Trophoblast cell (in vitro differentiated cells and primary cell): ENCODE results near the gene MTMR6.

ENCODE experiments used
- DNase-seq, 2 donors: peaks; one replicate each; pipeline ENCODE4 v3.0.0-alpha.2; 2016
- H2AFZ ChIP-seq: 2 replicates; pipeline ENCODE4 v1.6.1; 2013; ENCODE audit warnings: low read length, moderate library complexity, mild to moderate bottlenecking; ENCODE audit not compliant: insufficient read depth, poor library complexity
- H2AK5ac ChIP-seq: 2 replicates; pipeline ENCODE4 v1.6.1; 2013; ENCODE audit warnings: mild to moderate bottlenecking, low read length
- H2BK120ac ChIP-seq: 2 replicates; pipeline ENCODE4 v1.6.1; 2013; ENCODE audit warnings: low read length, mild to moderate bottlenecking, moderate library complexity; ENCODE audit not compliant: insufficient read depth, poor library complexity
- H2BK12ac ChIP-seq: 2 replicates; pipeline ENCODE4 v1.6.1; 2013; ENCODE audit warnings: mild to moderate bottlenecking, low read length, moderate library complexity
- H2BK5ac ChIP-seq: 2 replicates; pipeline ENCODE4 v1.6.1; 2013; ENCODE audit warnings: low read length, low read depth, moderate library complexity, mild to moderate bottlenecking; ENCODE audit not compliant: poor library complexity
- H3K14ac ChIP-seq: 2 replicates; pipeline ENCODE4 v1.6.1; 2013; ENCODE audit warnings: mild to moderate bottlenecking, low read length
- H3K18ac ChIP-seq: 2 replicates; pipeline ENCODE4 v1.6.1; 2013; ENCODE audit warnings: mild to moderate bottlenecking, low read length
- H3K23ac ChIP-seq: 2 replicates; pipeline ENCODE4 v1.6.1; 2013; ENCODE audit warnings: low read length
- H3K27ac ChIP-seq: 2 replicates; pipeline ENCODE4 v1.5.1; 2013; ENCODE audit warnings: low read depth, mild to moderate bottlenecking, inconsistent platforms, low read length, moderate library complexity
- H3K27me3 ChIP-seq: 2 replicates; pipeline ENCODE4 v1.6.1; 2013; ENCODE audit warnings: inconsistent platforms, mild to moderate bottlenecking, low read length, moderate library complexity; ENCODE audit not compliant: insufficient read depth
- H3K36me3 ChIP-seq, 2 experiments: 1 replicate in 1 of 2; 2 replicates in 1 of 2; pipeline ENCODE4 v1.6.1; 2013; ENCODE audit warnings: low read length in 2 of 2, mild to moderate bottlenecking in 2 of 2, moderate library complexity in 1 of 2; ENCODE audit not compliant: insufficient read depth in 2 of 2, control insufficient read depth in 1 of 2
- H3K4ac ChIP-seq: 2 replicates; pipeline ENCODE4 v1.6.1; 2013; ENCODE audit warnings: low read depth, mild to moderate bottlenecking, low read length, moderate library complexity
- H3K4me1 ChIP-seq, 2 experiments: 1 replicate in 1 of 2; 2 replicates in 1 of 2; pipeline ENCODE4 v1.6.1; 2013; ENCODE audit warnings: low read length in 2 of 2, mild to moderate bottlenecking in 2 of 2, moderate library complexity in 1 of 2; ENCODE audit not compliant: insufficient read depth in 2 of 2, control insufficient read depth in 1 of 2
- H3K4me2 ChIP-seq: 2 replicates; pipeline ENCODE4 v1.6.1; 2013; ENCODE audit warnings: inconsistent platforms, mild to moderate bottlenecking, low read length, moderate library complexity
- H3K4me3 ChIP-seq: 2 replicates; pipeline ENCODE4 v1.5.1; 2013; ENCODE audit warnings: mild to moderate bottlenecking, low read depth, low read length, inconsistent platforms
- H3K79me1 ChIP-seq: one replicate; pipeline ENCODE4 v1.6.1; 2013; ENCODE audit warnings: low read length
- H3K79me2 ChIP-seq: 2 replicates; pipeline ENCODE4 v1.6.1; 2013; ENCODE audit warnings: low read length, mild to moderate bottlenecking; ENCODE audit not compliant: control insufficient read depth, insufficient read depth, poor library complexity
- H3K9ac ChIP-seq: 2 replicates; pipeline ENCODE4 v1.6.1; 2013; ENCODE audit warnings: mild to moderate bottlenecking, low read length
- H3K9me3 ChIP-seq: 2 replicates; pipeline ENCODE4 v1.6.1; 2013; ENCODE audit warnings: low read depth, mild to moderate bottlenecking, control low read depth, inconsistent platforms, low read length; ENCODE audit not compliant: insufficient read depth
- H4K12ac ChIP-seq: 2 replicates; pipeline ENCODE4 v1.6.1; 2013; ENCODE audit warnings: low read depth, mild to moderate bottlenecking, low read length, moderate library complexity
- H4K8ac ChIP-seq: 2 replicates; pipeline ENCODE4 v1.6.1; 2013; ENCODE audit warnings: low read depth, mild to moderate bottlenecking, low read length, moderate library complexity
- H4K91ac ChIP-seq: one replicate; pipeline ENCODE4 v1.6.1; 2013; ENCODE audit warnings: low read depth, mild to moderate bottlenecking, low read length, moderate library complexity
- WGBS: extraction: QIAGEN DNeasy Blood & Tissue Kit; methylation state at CpG from one replicate; pipeline ENCODE4 v1.1.7; 2013; ENCODE audit warnings: missing lambda C conversion rate; ENCODE audit not compliant: insufficient read length, insufficient coverage; ENCODE audit errors: extremely low coverage; 5-methylcytosine and 5-hydroxymethylcytosine counted together

The MTMR6 gene

GRCh38 chr13:25295701-25296100, 8.4 kb upstream of the MTMR6 start:
- H3K4me3 ChIP-seq, result no peak overlapping the region
- no peak overlapping the region for H3K18ac ChIP-seq
- no peaks in the 10 kb centered on the region for H3K36me3 ChIP-seq
- no peak overlapping the region for H4K8ac ChIP-seq
- no peaks in the 10 kb centered on the region for H3K79me2 ChIP-seq
- no peak overlapping the region for H3K23ac ChIP-seq
- no peaks in the 10 kb centered on the region for H3K9me3 ChIP-seq
- H3K27ac ChIP-seq, result no peak overlapping the region
- H3K14ac ChIP-seq, result no peak overlapping the region
- H3K4me1 ChIP-seq, result no peaks in the 10 kb centered on the region
- no peak overlapping the region for H3K4me2 ChIP-seq
- no peak overlapping the region for H2AFZ ChIP-seq
- H3K4ac ChIP-seq, result no peak overlapping the region
- H3K9ac ChIP-seq, result no peak overlapping the region
- no peak overlapping the region for H2BK12ac ChIP-seq
- H2BK120ac ChIP-seq, result no peak overlapping the region
- WGBS, result no CpG with 5 or more reads among the region's 3 CpGs
- no peaks in the 10 kb centered on the region for H3K79me1 ChIP-seq
- H3K27me3 ChIP-seq, result no peaks in the 10 kb centered on the region
- no peak overlapping the region for H4K91ac ChIP-seq
- DNase-seq, result no peak
- H4K12ac ChIP-seq, result no peak overlapping the region
- H2BK5ac ChIP-seq, result no peak overlapping the region
- no peak overlapping the region for H2AK5ac ChIP-seq

GRCh38 chr13:25295228-25295627, 7.9 kb upstream of the MTMR6 start:
- H2BK12ac ChIP-seq, result no peak overlapping the region
- H3K79me1 ChIP-seq, result no peaks in the 10 kb centered on the region
- H3K9me3 ChIP-seq, result no peaks in the 10 kb centered on the region
- no peak overlapping the region for H4K8ac ChIP-seq
- H3K9ac ChIP-seq, result no peak overlapping the region
- H3K27me3 ChIP-seq, result no peaks in the 10 kb centered on the region
- no peak overlapping the region for H3K23ac ChIP-seq
- no peak for DNase-seq
- no peaks in the 10 kb centered on the region for H3K79me2 ChIP-seq
- H3K27ac ChIP-seq, result no peak overlapping the region
- H3K36me3 ChIP-seq, result no peaks in the 10 kb centered on the region
- WGBS, result no CpG with 5 or more reads among the region's 3 CpGs
- H3K4me1 ChIP-seq, result no peaks in the 10 kb centered on the region
- H4K91ac ChIP-seq, result no peak overlapping the region
- H2BK5ac ChIP-seq, result no peak overlapping the region
- H4K12ac ChIP-seq, result no peak overlapping the region
- no peak overlapping the region for H3K14ac ChIP-seq
- no peak overlapping the region for H2AFZ ChIP-seq
- H3K4me3 ChIP-seq, result no peak overlapping the region
- H2BK120ac ChIP-seq, result no peak overlapping the region
- no peak overlapping the region for H2AK5ac ChIP-seq
- no peak overlapping the region for H3K4me2 ChIP-seq
- H3K4ac ChIP-seq, result no peak overlapping the region
- H3K18ac ChIP-seq, result no peak overlapping the region

GRCh38 chr13:25292301-25292700, 5.0 kb upstream of the MTMR6 start:
- Histone ChIP-seq H2AFZ (no peak overlapping the region), H2BK5ac (no peak overlapping the region), H2AK5ac (no peak overlapping the region), H3K79me2 (no peaks in the 10 kb centered on the region), H3K79me1 (no peaks in the 10 kb centered on the region), H2BK12ac (no peak overlapping the region), H3K36me3 (no peaks in the 10 kb centered on the region), H3K27ac (no peak overlapping the region), H3K4me2 (no peak overlapping the region), H3K18ac (no peak overlapping the region), H4K8ac (no peak overlapping the region), H3K4me1 (no peaks in the 10 kb centered on the region), H3K14ac (no peak overlapping the region), H3K4ac (no peak overlapping the region), H3K9me3 (no peaks in the 10 kb centered on the region), H3K27me3 (no peaks in the 10 kb centered on the region), H3K9ac (no peak overlapping the region), H4K91ac (no peak overlapping the region), H2BK120ac (no peak overlapping the region), H4K12ac (no peak overlapping the region), H3K23ac (no peak overlapping the region), H3K4me3 (no peak overlapping the region)
- no CpG with 5 or more reads among the region's 1 CpG for WGBS
- no peak for DNase-seq

DNA sequence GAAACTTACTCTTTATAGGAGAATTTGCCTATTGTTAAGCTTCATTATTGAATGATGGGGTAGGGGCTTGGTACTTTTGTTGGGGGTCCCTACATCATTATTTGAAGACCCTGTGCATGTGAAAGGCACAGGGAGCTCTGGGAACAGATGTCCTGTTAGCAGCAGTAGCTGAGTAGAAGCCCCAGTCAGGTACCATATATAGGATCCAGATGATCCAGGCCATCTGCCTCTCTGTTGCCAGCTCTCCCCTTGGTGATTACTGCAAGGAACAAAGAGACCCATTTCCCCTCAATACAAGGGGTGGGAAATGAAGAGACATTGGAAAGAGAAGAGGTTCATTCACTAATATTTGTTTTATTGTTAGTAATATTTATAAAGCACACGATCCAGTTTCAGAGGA, 4.4 kb upstream of the MTMR6 start:
- no peaks in the 10 kb centered on the region for H3K36me3 ChIP-seq
- no peak overlapping the region for H3K4me2 ChIP-seq
- no peak overlapping the region for H2AFZ ChIP-seq
- no peak overlapping the region for H3K23ac ChIP-seq
- H2AK5ac ChIP-seq, result no peak overlapping the region
- no peaks in the 10 kb centered on the region for H3K9me3 ChIP-seq
- no peak overlapping the region for H2BK120ac ChIP-seq
- H3K18ac ChIP-seq, result no peak overlapping the region
- H3K14ac ChIP-seq, result no peak overlapping the region
- no peak overlapping the region for H2BK12ac ChIP-seq
- no peak overlapping the region for H4K12ac ChIP-seq
- no peak for DNase-seq
- peaks cover 5% of the 10 kb centered on the region for H3K79me1 ChIP-seq
- H3K27me3 ChIP-seq, result no peaks in the 10 kb centered on the region
- no peak overlapping the region for H2BK5ac ChIP-seq
- H3K4ac ChIP-seq, result no peak overlapping the region
- H4K91ac ChIP-seq, result no peak overlapping the region
- WGBS, result no CpG with 5 or more reads among the region's 1 CpG
- H3K9ac ChIP-seq, result no peak overlapping the region
- peaks cover 6% of the 10 kb centered on the region for H3K79me2 ChIP-seq
- H3K27ac ChIP-seq, result no peak overlapping the region
- no peaks in the 10 kb centered on the region for H3K4me1 ChIP-seq
- H3K4me3 ChIP-seq, result no peak overlapping the region
- H4K8ac ChIP-seq, result no peak overlapping the region
